Inflammatory macrophage (primary cell): ENCODE results near the gene RPS3.
"Not testable (repeated sequence)": the region's sequence is repeated elsewhere in the genome, so short reads cannot be mapped to it uniquely, and the experiment has no call there.

ENCODE experiments used
- DNase-seq, 2 donors: peaks; one replicate each; pipeline ENCODE4 v3.0.0-alpha.2; 2020 to 2022

The RPS3 gene

GRCh38 chr11:75380716-75381420 lies 18.4 kb upstream of the RPS3 start:
- peak; percentile 63 to 83 for DNase-seq

GRCh38 chr11:75383246-75383645 lies 16.1 kb upstream of the RPS3 start:
- peak; percentile 38 to 61 for DNase-seq

- DNase-seq = peak; percentile 79 to 82
These were observed 14.8 kb upstream of the RPS3 start for GRCh38 chr11:75384438-75385080.

- DNase-seq = no peak
These were observed 12.2 kb upstream of the RPS3 start for GRCh38 chr11:75386942-75387630.

GRCh38 chr11:75387736-75388294 lies 11.5 kb upstream of the RPS3 start:
- DNase-seq = no peak

GRCh38 chr11:75388386-75389275 lies 10.7 kb upstream of the RPS3 start:
- DNase-seq = peak; percentile 77 to 81

- DNase-seq = no peak
These were observed 10.1 kb upstream of the RPS3 start for GRCh38 chr11:75389276-75389605.

- no peak for DNase-seq
These were observed 9.4 kb upstream of the RPS3 start for GRCh38 chr11:75389925-75390324.

- DNase-seq = no peak
These were observed 5.1 kb upstream of the RPS3 start for GRCh38 chr11:75394085-75394840.

GRCh38 chr11:75398906-75399305 lies 412 bp upstream of the RPS3 start:
- no peak for DNase-seq

GRCh38 chr11:75400146-75400865 lies 988 bp downstream of the RPS3 start:
- peak in 1 of 2 donors; percentile 5 for DNase-seq

GRCh38 chr11:75402002-75402773 lies 2.9 kb downstream of the RPS3 start:
- no peak for DNase-seq

GRCh38 chr11:75403037-75403436 lies 3.7 kb downstream of the RPS3 start:
- no peak for DNase-seq

GRCh38 chr11:75403983-75404658 lies 4.8 kb downstream of the RPS3 start:
- DNase-seq = no peak

- no peak for DNase-seq
These were observed 7.0 kb downstream of the RPS3 start for GRCh38 chr11:75406338-75406777.

- DNase-seq = no peak
These were observed 9.6 kb downstream of the RPS3 start for GRCh38 chr11:75408957-75409219.

GRCh38 chr11:75409971-75410370 lies 10.7 kb downstream of the RPS3 start:
- DNase-seq = not testable (repeated sequence)

- DNase-seq = not testable (repeated sequence)
These were observed 13.8 kb downstream of the RPS3 start for GRCh38 chr11:75413146-75413545.

- no peak for DNase-seq
These were observed 14.5 kb downstream of the RPS3 start for GRCh38 chr11:75413864-75414263.
